ENCODE measurements around the gene FOXD4L3. TPM values are rescaled to one million over a fixed set of nuclear protein-coding genes. Genes with fewer than 3 reads are reported as not detected.
"Not testable (repeated sequence)": the region's sequence is repeated elsewhere in the genome, so short reads cannot be mapped to it uniquely, and the experiment has no call there.

The FOXD4L3 gene
- total and polyA plus RNA-seq, 8 donors = 0.05 to 0.22 (median 0.12) TPM; not detected in 3

DNA sequence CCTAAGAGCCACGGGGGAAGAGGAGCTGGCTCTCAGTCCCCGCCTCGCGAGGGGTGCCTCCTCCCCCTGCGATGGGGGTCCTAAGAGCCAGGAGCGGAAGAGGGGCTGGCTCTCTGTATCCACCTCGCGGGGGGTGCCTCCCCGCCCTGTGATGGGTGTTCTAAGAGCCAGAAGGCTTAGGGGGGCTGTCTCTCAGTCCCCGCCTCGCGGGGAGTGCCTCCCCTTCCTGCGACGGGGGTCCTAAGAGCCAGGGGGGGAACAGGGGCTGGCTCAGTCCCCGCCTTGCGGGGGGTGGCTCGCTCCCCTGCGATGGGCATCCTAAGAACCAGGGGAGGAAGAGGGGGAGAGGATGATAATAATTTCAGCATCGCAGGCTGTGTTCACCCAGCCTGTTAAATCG, 21.9 kb downstream of the FOXD4L3 start:
- H3K27me3 ChIP-seq; ATAC-seq; H3K36me3 ChIP-seq; FAIRE-seq; H3K27ac ChIP-seq; H3K4me1 ChIP-seq; DNase-seq; H3K9me3 ChIP-seq; H3K4me3 ChIP-seq; intact Hi-C loops (cut with DNase I): not testable (repeated sequence)
- 7 to 13% methylated on average over 3 to 6 of the region's 20 CpGs for WGBS, 2 donors

DNA sequence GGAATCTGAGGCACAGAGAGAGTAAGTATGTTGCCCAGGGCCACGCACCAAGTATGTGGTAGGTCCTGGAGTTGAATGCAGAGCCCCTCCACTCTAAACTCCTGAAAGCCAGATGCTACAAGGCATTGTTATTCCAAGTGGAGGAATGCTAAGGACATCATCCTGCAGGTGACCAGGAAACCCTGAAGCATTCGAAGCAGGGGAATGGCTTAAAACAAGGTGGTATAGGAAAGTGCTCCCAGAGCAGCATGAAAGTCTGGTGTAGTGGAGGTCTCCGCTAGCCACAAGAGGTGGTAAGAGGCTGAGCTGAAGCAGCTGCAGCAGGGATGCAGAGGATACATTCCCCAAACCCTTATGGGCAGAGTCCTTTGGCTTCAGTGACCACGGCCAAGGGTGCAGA, 26.4 kb downstream of the FOXD4L3 start:
- WGBS, 2 donors = 53 to 72% methylated on average over 2 of the region's 4 CpGs
- intact Hi-C loops (cut with DNase I); H3K27ac ChIP-seq; FAIRE-seq; H3K36me3 ChIP-seq; H3K4me3 ChIP-seq; H3K27me3 ChIP-seq; H3K9me3 ChIP-seq; H3K4me1 ChIP-seq; ATAC-seq; DNase-seq: not testable (repeated sequence)

GRCh38 chr9:68330531-68331173, 28.0 kb downstream of the FOXD4L3 start:
- DNase-seq; H3K27me3 ChIP-seq; FAIRE-seq; H3K27ac ChIP-seq; intact Hi-C loops (cut with DNase I); ATAC-seq; H3K36me3 ChIP-seq; H3K4me1 ChIP-seq; H3K9me3 ChIP-seq; H3K4me3 ChIP-seq: not testable (repeated sequence)
- WGBS, 2 donors = 66 to 79% methylated on average over 7 to 8 of the region's 11 CpGs

- ATAC-seq; FAIRE-seq; intact Hi-C loops (cut with DNase I); H3K9me3 ChIP-seq; H3K27me3 ChIP-seq; DNase-seq; H3K4me1 ChIP-seq; H3K4me3 ChIP-seq; H3K36me3 ChIP-seq; H3K27ac ChIP-seq: not testable (repeated sequence)
- WGBS, 2 donors = 31 to 50% methylated on average over 1 of the region's 1 CpG
Observed at GRCh38 chr9:68332122-68332521, 29.5 kb downstream of the FOXD4L3 start.

DNA sequence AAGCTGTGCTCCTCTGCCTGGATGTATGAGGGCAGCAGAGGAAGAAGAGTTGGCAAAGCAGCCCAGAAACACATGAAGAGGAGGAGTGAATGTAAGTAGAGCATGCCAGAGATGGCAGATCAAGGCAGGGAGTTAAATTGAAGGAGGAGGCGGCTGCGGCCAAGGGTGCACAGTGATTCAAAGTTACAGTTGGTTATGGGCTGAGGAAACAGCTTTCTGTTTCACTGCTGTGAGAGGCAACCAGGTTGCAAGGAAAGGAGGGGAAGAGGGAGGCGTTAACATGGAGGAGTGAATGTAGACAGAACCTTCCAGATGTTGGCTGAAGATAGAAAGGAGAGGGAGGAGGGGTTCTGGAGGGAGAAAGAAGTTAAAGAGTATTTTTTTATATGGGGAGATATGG, 33.3 kb downstream of the FOXD4L3 start:
- FAIRE-seq; H3K4me3 ChIP-seq; H3K27me3 ChIP-seq; H3K27ac ChIP-seq; H3K9me3 ChIP-seq; DNase-seq; H3K36me3 ChIP-seq; intact Hi-C loops (cut with DNase I); H3K4me1 ChIP-seq: not testable (repeated sequence)
- WGBS, 2 donors = 74% methylated on average over 2 of the region's 3 CpGs; no CpG with 5 or more reads in 1 of the 2 donors
- peak in 1 of 4 donors; percentile 18 for ATAC-seq

DNA sequence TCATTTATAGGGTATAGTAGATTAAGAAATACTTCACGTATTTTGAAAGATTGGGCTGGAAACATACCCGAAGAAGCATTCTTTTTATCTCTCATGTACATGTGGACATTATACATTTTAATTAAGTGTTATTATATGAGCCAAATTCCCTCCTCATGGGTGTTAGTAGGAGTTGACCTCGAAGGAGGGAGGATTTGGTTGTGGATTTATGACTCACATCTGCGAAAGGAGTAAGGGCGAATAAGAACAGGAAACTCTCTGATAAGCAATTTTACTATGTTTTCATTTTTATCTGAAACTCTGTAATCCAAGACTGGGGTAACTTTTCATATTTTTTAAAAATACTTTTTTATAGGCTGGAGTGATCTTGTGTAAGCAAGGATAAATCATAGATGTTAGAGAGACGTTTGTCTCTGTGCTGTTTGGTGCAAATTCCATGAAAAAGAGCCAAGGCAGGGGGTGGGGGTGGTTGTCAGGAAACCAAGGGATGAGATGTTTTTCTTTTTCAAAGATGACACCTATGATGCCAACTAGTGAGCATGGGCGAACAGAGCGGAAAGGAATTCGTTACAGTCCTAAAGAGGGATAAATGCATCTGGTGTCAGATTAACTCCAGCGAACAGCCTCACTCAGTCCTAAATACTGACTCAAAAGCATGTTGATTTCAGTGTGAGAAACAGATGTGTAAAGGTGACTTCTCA, 34.1 kb downstream of the FOXD4L3 start:
- H3K9me3 ChIP-seq; H3K27ac ChIP-seq; H3K36me3 ChIP-seq; intact Hi-C loops (cut with DNase I); FAIRE-seq; DNase-seq; H3K27me3 ChIP-seq; H3K4me1 ChIP-seq; ATAC-seq; H3K4me3 ChIP-seq: not testable (repeated sequence)
- WGBS, 2 donors = 63 to 67% methylated on average over 4 of the region's 10 CpGs

- DNase-seq = peak in 1 of 6 donors; percentile 55
- H3K27ac ChIP-seq; ATAC-seq; FAIRE-seq; H3K27me3 ChIP-seq; H3K4me3 ChIP-seq; H3K4me1 ChIP-seq; H3K36me3 ChIP-seq; intact Hi-C loops (cut with DNase I); H3K9me3 ChIP-seq: not testable (repeated sequence)
- WGBS, 2 donors = 69 to 75% methylated on average over 7 of the region's 7 CpGs
Observed at GRCh38 chr9:68338000-68338399, 35.3 kb downstream of the FOXD4L3 start.

- intact Hi-C loops (cut with DNase I); H3K4me1 ChIP-seq; DNase-seq; H3K4me3 ChIP-seq; H3K9me3 ChIP-seq; H3K27ac ChIP-seq; H3K36me3 ChIP-seq; FAIRE-seq; H3K27me3 ChIP-seq: not testable (repeated sequence)
- peak; percentile 81 to 99 (median 97) for ATAC-seq
- WGBS, 2 donors = 5 to 11% methylated on average over 3 to 5 of the region's 10 CpGs
- TF ChIP-seq, protein P1, sequence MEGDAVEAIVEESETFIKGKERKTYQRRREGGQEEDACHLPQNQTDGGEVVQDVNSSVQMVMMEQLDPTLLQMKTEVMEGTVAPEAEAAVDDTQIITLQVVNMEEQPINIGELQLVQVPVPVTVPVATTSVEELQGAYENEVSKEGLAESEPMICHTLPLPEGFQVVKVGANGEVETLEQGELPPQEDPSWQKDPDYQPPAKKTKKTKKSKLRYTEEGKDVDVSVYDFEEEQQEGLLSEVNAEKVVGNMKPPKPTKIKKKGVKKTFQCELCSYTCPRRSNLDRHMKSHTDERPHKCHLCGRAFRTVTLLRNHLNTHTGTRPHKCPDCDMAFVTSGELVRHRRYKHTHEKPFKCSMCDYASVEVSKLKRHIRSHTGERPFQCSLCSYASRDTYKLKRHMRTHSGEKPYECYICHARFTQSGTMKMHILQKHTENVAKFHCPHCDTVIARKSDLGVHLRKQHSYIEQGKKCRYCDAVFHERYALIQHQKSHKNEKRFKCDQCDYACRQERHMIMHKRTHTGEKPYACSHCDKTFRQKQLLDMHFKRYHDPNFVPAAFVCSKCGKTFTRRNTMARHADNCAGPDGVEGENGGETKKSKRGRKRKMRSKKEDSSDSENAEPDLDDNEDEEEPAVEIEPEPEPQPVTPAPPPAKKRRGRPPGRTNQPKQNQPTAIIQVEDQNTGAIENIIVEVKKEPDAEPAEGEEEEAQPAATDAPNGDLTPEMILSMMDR (IDR thresholded peaks at IDR 0.05) = peak in 1 of 4 donors; percentile 18
Observed at GRCh38 chr9:68342265-68343025, 39.8 kb downstream of the FOXD4L3 start.

GRCh38 chr9:68343242-68343641, 40.6 kb downstream of the FOXD4L3 start:
- 61 to 73% methylated on average over 3 of the region's 4 CpGs for WGBS, 2 donors
- H3K4me3 ChIP-seq; H3K36me3 ChIP-seq; H3K4me1 ChIP-seq; FAIRE-seq; ATAC-seq; H3K27ac ChIP-seq; intact Hi-C loops (cut with DNase I); H3K27me3 ChIP-seq; H3K9me3 ChIP-seq; DNase-seq: not testable (repeated sequence)

DNA sequence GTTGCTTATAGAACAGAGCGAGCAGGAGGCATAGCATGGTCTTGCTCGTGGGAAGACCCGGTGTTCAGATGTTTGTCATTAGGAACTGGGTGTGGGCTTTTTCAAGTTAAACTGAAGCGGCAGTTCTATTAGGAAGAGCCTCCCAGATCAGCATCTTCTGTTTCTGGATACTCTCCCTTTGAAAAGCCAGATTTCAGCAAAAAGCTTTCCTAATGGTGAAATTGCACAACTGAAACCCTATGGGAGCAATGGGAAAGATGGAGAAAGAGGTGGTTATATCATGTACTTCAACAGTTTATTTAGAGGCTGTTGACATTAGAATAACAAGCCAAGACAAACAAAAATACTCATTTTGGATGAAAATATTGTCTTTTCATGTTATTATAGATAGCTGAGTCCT, 41.3 kb downstream of the FOXD4L3 start:
- H3K4me1 ChIP-seq; ATAC-seq; H3K9me3 ChIP-seq; DNase-seq; H3K27me3 ChIP-seq; intact Hi-C loops (cut with DNase I); FAIRE-seq; H3K27ac ChIP-seq; H3K36me3 ChIP-seq; H3K4me3 ChIP-seq: not testable (repeated sequence)
- WGBS, 2 donors = 56 to 59% methylated on average over 3 of the region's 4 CpGs

DNA sequence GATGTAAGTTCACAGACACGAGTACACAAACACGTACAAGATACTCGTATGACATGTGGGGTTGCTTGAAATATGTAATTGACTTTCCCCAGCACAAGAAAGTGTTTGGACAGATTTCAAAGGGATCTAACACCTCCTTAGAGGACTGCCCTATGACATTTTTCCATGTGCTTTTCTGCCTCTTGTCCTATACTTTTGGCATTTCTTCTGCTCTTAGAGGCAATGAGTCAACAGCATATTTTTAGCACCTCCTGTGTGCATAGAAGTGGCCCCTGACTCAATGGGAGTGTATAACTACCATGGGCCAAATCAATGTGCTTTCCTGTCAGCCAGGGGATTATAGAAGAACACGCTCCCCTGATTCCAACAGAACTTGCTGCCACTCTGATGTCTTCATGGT, 49.0 kb downstream of the FOXD4L3 start:
- WGBS, 2 donors = 64 to 66% methylated on average over 4 of the region's 4 CpGs
- H3K9me3 ChIP-seq; H3K36me3 ChIP-seq; H3K27ac ChIP-seq; intact Hi-C loops (cut with DNase I); H3K27me3 ChIP-seq; ATAC-seq; FAIRE-seq; H3K4me3 ChIP-seq; H3K4me1 ChIP-seq; DNase-seq: not testable (repeated sequence)

Measured in pancreas (tissue), 10 donors.